HG03139 (cell line): Measurements from ENCODE around the gene ZBTB45.
"Not testable (repeated sequence)": the region's sequence is repeated elsewhere in the genome, so short reads cannot be mapped to it uniquely, and the experiment has no call there.

Experiments used
- ATAC-seq: cut with Tn5 transposase; IDR thresholded peaks from one replicate; pipeline ENCODE4 v1.9.1; 2021; ENCODE audit not compliant: unreplicated experiment

Gene ZBTB45

DNA sequence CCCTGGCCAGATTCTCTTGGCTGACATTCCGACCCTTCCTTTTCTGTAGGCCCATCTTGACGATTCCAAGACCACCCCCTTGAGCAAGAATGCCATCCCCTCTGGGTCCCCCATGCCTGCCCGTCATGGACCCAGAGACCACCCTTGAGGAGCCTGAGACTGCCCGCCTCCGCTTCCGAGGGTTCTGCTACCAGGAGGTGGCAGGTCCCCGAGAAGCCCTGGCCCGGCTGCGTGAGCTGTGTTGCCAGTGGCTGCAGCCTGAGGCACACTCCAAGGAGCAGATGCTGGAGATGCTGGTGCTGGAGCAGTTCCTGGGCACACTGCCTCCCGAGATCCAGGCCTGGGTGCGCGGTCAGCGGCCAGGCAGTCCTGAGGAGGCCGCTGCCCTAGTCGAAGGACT, 42.5 kb downstream of the ZBTB45 start:
- no peak for ATAC-seq

GRCh38 chr19:58476498-58477015, 43.1 kb downstream of the ZBTB45 start:
- no peak for ATAC-seq

DNA sequence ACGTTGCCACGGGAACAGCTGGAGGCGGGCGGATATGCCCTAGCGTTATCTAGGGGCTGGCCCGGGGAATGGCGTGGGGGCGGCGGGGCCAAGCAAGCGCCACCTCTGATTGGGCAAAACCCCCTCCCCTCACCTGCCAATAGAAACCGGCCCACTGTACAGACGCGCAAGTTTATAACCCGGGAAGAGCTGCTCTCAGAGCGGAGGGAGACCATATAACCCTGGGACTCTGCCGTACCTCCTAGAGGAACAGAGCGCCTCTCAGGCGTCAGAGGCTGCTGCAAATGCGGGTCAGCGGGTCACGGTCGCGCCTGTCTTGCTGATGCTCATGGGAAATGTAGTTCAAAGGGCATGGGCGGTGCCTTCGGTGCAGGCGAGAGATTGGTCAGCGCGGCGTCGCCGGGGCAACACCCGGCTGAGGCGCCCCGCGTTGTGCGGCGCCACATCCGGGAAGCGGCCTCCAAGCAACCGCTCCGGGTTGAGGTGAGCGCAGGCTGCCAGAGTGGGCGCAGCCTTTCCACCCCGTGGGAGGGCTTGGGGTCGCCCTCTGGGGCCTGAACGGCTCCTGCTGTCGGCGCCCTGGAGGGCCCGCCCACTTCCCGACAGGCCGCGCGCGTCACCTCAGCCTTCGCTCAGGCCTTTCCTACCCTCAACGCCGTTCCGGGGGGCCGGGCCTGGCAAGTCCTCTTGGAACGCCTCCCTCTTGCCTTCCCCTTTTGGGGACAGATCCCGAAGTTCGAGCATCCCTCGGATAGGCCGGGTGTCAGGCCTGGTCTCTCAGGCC, 43.7 kb downstream of the ZBTB45 start, which contains the start of gene ZNF446:
Gene ZNF446 (plus strand): TSS at position 639 of the 784 bp plus-strand sequence. CDS start 867 bp downstream, outside the sequence.
- ATAC-seq, result peak; percentile 76

DNA sequence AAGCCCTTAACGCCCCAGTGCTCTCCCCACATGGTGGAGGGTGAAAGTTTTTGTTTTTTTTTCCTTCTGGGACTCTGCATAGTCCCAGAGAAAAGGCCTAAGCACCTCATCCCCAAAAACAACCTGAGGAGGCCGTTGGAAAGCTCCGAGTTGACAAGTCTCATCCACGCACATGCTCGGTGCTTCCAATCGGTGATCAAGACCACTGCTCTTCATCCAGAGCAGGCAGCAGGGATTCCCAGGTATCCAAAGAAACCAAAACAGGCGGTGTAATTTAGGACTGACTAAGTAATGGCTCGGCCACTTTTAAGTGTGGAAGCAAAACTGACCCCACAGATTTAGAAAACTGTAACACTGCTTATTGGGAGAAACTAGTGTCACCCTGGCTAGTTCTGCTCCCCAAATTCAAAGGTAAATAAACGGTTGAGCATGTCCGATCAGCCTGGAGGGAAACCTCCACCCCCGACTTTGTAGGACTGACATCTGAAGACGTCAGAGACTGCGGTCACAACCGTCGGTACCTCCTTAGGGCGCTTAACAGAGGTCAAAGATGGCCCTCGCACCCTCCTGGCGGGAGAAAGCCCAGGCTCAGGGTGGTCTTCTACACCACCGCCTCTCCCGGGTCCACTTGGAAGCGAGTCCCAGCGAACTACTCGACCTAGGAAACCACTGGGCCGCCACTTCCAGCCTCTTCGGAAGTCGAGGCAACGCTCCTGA, 44.5 kb downstream of the ZBTB45 start:
- no peak for ATAC-seq

DNA sequence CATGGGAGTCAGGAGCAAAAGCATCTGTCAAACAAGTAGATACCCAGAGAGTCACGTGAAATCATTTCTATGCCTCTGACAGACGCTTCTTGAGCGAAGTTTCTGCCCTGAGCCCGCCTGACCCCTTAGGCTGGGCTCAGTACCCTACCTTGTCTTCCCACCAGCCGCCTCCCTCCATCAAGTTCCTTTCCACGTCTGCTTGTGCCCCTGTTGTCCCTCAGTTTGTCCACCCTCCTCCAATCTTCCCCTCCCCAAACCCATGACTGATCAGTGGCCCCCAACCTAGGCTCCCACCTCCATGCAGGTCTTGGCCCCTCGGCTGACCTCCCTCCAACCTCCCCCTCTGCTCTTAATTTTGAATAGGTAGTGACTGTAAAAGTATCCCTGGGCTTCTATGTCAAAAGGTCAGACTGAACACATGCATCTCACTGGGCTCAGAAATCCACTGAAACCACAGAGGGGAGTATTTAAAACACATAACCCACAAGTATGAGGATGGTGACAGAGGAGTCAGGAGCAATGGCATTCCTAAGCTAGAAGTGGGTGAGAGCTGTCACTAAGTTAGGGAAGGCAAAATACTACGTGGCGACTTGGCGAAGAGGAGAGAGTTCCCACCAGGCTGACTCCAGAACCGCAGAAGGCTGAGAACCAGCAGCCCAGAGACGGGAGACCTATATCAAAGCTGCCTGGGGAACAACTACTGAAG, 45.2 kb downstream of the ZBTB45 start:
- no peak for ATAC-seq

DNA sequence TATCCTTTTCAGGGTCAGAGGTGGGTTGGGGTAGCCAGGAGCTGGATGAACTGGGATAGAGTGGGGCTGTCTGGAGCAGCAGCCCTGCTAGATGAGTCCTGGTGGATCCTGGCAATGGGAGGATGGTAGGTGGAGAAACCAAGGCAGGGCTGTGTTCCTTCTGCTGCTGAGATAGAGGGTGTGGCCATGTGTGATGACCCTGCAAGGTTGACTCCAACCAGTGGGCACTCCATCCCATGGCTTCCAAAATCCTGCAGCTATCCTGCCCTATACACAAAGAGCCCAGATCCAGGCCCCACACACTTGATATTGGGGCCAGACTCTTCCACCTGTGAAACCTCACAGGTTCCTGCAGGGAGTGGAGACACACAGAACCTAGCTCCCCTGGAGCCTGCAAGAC, 45.8 kb downstream of the ZBTB45 start:
- no peak for ATAC-seq

GRCh38 chr19:58471736-58472135, 47.9 kb downstream of the ZBTB45 start:
- ATAC-seq, result no peak

GRCh38 chr19:58470837-58471543, 48.6 kb downstream of the ZBTB45 start:
- not testable (repeated sequence) for ATAC-seq

DNA sequence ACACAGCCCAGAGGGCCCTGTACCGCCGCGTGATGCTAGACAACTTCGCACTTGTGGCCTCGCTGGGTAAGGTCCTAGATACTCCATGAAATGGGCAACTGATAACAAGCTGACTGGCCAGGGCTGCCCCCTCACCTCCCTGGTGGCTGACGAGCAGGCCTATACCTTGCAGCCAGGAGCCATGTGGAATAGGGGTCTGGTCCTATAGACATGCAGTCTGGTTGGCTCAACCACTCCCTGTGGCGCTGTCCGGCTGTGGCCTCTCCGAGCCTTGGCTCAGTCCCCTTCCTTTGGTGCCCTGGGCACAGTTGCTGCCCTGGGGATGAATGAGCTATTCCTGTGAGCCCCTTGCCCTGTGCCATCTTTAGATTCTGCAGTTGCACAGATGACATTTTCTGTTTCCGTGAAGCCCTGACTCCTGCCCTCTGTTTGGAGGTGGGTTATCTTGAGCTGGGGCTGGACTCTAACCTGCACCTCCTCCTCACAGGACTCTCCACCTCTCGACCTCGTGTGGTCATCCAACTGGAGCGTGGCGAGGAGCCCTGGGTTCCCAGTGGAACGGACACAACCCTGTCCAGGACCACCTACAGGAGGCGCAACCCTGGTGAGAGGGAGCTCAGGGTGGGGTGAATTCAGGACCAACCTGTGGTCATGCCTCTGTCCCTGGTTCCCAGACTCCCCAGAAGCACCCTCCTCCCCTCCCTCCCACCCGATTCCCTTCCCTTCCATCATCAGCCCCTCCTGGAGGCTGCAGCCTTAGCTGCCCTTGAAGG, 50.2 kb downstream of the ZBTB45 start:
- no peak for ATAC-seq

GRCh38 chr19:58468216-58468839, 51.3 kb downstream of the ZBTB45 start:
- ATAC-seq, result no peak

GRCh38 chr19:58466760-58467589, 52.6 kb downstream of the ZBTB45 start, which contains the start of gene ZNF324:
Gene ZNF324, plus strand, starts transcription at chr19:58467080. Its CDS starts 2,106 bp downstream, at chr19:58469186.
- ATAC-seq, result peak; percentile 86

DNA sequence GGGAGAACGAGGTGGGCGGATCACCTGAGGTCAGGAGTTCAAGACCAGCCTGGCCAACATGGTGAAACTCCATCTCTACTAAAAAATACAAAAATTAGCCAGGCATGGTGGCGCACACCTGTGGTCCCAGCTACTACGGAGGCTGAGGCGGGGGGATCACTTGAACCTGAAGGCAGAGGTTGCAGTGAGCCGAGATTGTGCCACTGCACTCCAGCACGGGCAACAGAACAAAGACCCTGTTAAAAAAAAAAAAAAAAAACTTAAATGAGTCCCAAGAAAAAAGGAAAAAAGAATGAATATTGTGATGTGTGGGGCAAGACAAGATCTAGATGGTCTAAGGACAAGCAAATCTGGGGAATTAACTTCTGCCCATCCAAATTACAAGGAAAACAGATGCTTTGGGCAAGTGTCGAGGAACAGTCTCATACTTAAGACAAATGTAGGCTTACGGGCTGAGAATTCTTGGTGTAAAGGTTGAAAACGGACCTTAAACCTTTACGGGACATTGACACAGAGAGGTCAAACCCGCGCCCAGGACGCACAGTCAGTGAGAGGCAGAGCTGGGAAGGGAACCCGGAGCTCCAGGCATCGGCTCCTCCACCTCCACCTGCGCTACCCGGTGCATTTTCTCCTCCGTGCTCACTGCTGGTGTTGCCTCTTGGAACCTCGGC, 53.4 kb downstream of the ZBTB45 start:
- peak; percentile 8 for ATAC-seq
